Measurements from ENCODE around the gene CHRNA4. TPM values are rescaled to one million over a fixed set of nuclear protein-coding genes. Genes with fewer than 3 reads are reported as not detected.

CHRNA4 gene
- polyA plus RNA-seq, 1 of the 3 experiments (the other 2 are of a cell fraction) = not detected

GRCh38 chr20:63351326-63351700 lies 9.8 kb downstream of the CHRNA4 start:
- Histone ChIP-seq H3K9me3 (no peaks in the 10 kb centered on the region), H4K20me1 (ENCODE audit: insufficient read depth) (no peaks in the 10 kb centered on the region), H3K9ac (no peak overlapping the region), H3K4me3 (ENCODE audit: low read depth in 2 of 2, low read length in 1 of 2) (no peak overlapping the region), H3K79me2 (ENCODE audit: insufficient read depth) (no peaks in the 10 kb centered on the region), H3K4me2 (no peak overlapping the region), H3K27ac (ENCODE audit: low read depth in 2 of 2, low read length in 1 of 2) (no peak overlapping the region), H3K36me3 (replicated peaks in 1 of 2; ENCODE audit: control insufficient read depth in 1 of 2, insufficient read depth in 2 of 2, low read length in 1 of 2) (no peaks in the 10 kb centered on the region), H3K27me3 (ENCODE audit: insufficient read depth) (no peaks in the 10 kb centered on the region), H2AFZ (ENCODE audit: low read depth) (no peak overlapping the region), H3F3A (replicated peaks; ENCODE audit: insufficient read depth) (no peaks in the 10 kb centered on the region), H3K9me2 (no peaks in the 10 kb centered on the region), H3K4me1 (ENCODE audit: control insufficient read depth in 1 of 2, insufficient read depth in 2 of 2, low read depth in 1 of 2, low read length in 1 of 2) (no peaks in the 10 kb centered on the region; a peak in 1 of 4 replicates)
- ChIA-PET CTCF (interaction anchor here (1.0 to 2.9 kb wide), 2 partner anchors 18 to 31 kb away, joined by 3 to 15 read pairs; no protein-coding TSS in a partner anchor), POLR2A (no interaction called here)
- no peak for DNase-seq
- WGBS (ENCODE audit: low lambda C conversion rate) = 87% methylated on average over 9 of the region's 12 CpGs
- TF ChIP-seq TAF1 (IDR thresholded peaks at IDR 0.05; ENCODE audit: borderline replicate concordance, low read depth, low read length) = no peak
- TF ChIP-seq, protein P1, sequence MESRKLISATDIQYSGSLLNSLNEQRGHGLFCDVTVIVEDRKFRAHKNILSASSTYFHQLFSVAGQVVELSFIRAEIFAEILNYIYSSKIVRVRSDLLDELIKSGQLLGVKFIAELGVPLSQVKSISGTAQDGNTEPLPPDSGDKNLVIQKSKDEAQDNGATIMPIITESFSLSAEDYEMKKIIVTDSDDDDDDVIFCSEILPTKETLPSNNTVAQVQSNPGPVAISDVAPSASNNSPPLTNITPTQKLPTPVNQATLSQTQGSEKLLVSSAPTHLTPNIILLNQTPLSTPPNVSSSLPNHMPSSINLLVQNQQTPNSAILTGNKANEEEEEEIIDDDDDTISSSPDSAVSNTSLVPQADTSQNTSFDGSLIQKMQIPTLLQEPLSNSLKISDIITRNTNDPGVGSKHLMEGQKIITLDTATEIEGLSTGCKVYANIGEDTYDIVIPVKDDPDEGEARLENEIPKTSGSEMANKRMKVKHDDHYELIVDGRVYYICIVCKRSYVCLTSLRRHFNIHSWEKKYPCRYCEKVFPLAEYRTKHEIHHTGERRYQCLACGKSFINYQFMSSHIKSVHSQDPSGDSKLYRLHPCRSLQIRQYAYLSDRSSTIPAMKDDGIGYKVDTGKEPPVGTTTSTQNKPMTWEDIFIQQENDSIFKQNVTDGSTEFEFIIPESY (IDR thresholded peaks at IDR 0.05; ENCODE audit: borderline replicate concordance, low read depth) = no peak
- no peak for TF ChIP-seq GATA2 (CRISPR knock-in tag; IDR thresholded peaks at IDR 0.05)
- TF ChIP-seq USF1 (IDR thresholded peaks at IDR 0.05; ENCODE audit: borderline replicate concordance, low read depth) = no peak
- TF ChIP-seq NFIC (IDR thresholded peaks at IDR 0.05; ENCODE audit: borderline replicate concordance) = no peak
- TF ChIP-seq POLR2AphosphoS5 (IDR thresholded peaks at IDR 0.05; ENCODE audit: low read depth, low read length) = no peak

DNA sequence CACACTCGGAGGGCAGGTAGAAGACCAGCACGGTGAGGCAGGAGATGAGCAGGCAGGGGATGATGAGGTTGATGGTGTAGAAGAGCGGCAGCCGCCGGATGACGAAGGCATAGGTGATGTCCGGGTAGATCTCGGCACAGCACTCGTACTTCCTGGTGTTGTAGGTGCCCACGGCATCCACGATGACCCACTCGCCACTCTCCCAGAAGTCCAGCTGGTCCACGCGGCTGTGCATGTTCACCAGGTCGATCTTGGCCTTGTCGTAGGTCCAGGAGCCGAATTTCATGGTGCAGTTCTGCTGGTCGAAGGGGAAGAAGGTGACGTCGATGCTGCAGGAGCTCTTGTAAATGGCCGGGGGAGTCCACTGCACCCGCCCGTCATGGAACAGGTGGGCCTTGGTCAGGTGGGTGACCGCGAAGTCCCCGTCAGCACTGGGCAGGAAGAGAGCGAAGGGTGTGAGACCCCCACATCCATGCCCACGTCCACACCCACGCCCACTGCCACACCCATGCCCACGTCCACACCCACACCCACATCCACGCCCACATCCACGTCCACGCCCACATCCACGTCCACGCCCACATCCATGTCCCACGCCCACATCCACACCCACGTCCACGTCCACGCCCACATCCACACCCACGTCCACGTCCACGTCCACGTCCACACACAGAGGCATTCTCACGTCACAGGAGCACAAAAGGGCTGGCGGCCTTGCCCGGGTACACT lies 10.4 kb downstream of the CHRNA4 start:
- 74% methylated on average over 38 of the region's 46 CpGs for WGBS (ENCODE audit: low lambda C conversion rate)
- Histone ChIP-seq H3K4me1 (ENCODE audit: control insufficient read depth in 1 of 2, insufficient read depth in 2 of 2, low read depth in 1 of 2, low read length in 1 of 2) (peaks cover 0 to 1% of the 10 kb centered on the region in 2 experiments; a peak in 1 of 4 replicates), H3K27me3 (ENCODE audit: insufficient read depth) (no peaks in the 10 kb centered on the region), H4K20me1 (ENCODE audit: insufficient read depth) (no peaks in the 10 kb centered on the region), H3F3A (replicated peaks; ENCODE audit: insufficient read depth) (no peaks in the 10 kb centered on the region), H3K27ac (ENCODE audit: low read depth in 2 of 2, low read length in 1 of 2) (no peak overlapping the region), H3K4me3 (ENCODE audit: low read depth in 2 of 2, low read length in 1 of 2) (no peak overlapping the region), H3K9ac (no peak overlapping the region), H3K9me3 (no peaks in the 10 kb centered on the region), H3K4me2 (no peak overlapping the region), H3K9me2 (no peaks in the 10 kb centered on the region), H3K36me3 (replicated peaks in 1 of 2; ENCODE audit: control insufficient read depth in 1 of 2, insufficient read depth in 2 of 2, low read length in 1 of 2) (no peaks in the 10 kb centered on the region), H2AFZ (ENCODE audit: low read depth) (no peak overlapping the region), H3K79me2 (ENCODE audit: insufficient read depth) (no peaks in the 10 kb centered on the region)
- ChIA-PET CTCF (interaction anchor here (2.9 kb wide), 1 partner anchor 31 kb away, joined by 15 read pairs; no protein-coding TSS in a partner anchor), POLR2A (no interaction called here)
- no peak for TF ChIP-seq ELF1 (IDR thresholded peaks at IDR 0.05)
- no peak for DNase-seq

GRCh38 chr20:63350196-63350595 lies 11.0 kb downstream of the CHRNA4 start:
- no peak for TF ChIP-seq USF1 (IDR thresholded peaks at IDR 0.05; ENCODE audit: borderline replicate concordance, low read depth)
- TF ChIP-seq FOXM1 (IDR thresholded peaks at IDR 0.05; ENCODE audit: low read depth) = no peak
- H3K4me1 ChIP-seq (ENCODE audit: control insufficient read depth in 1 of 2, insufficient read depth in 2 of 2, low read depth in 1 of 2, low read length in 1 of 2) = peaks cover 0 to 6% of the 10 kb centered on the region in 2 experiments; a peak in 1 of 4 replicates
- no peaks in the 10 kb centered on the region for H3K9me2 ChIP-seq
- ChIA-PET POLR2A (no interaction called here), CTCF (no interaction called here)
- H3K9ac ChIP-seq = no peak overlapping the region
- no peaks in the 10 kb centered on the region for H3F3A ChIP-seq (replicated peaks; ENCODE audit: insufficient read depth)
- no peaks in the 10 kb centered on the region for H4K20me1 ChIP-seq (ENCODE audit: insufficient read depth)
- no peaks in the 10 kb centered on the region for H3K9me3 ChIP-seq
- no peaks in the 10 kb centered on the region for H3K79me2 ChIP-seq (ENCODE audit: insufficient read depth)
- H3K27me3 ChIP-seq (ENCODE audit: insufficient read depth) = no peaks in the 10 kb centered on the region
- WGBS (ENCODE audit: low lambda C conversion rate) = 96% methylated on average over 27 of the region's 33 CpGs
- no peaks in the 10 kb centered on the region for H3K36me3 ChIP-seq (replicated peaks in 1 of 2; ENCODE audit: control insufficient read depth in 1 of 2, insufficient read depth in 2 of 2, low read length in 1 of 2)
- no peak overlapping the region for H3K27ac ChIP-seq (ENCODE audit: low read depth in 2 of 2, low read length in 1 of 2)
- H2AFZ ChIP-seq (ENCODE audit: low read depth) = no peak overlapping the region
- no peak overlapping the region for H3K4me2 ChIP-seq
- no peak overlapping the region for H3K4me3 ChIP-seq (ENCODE audit: low read depth in 2 of 2, low read length in 1 of 2)
- no peak for DNase-seq

Measured in SK-N-SH (cell line).